ENCODE results near the gene PPP3CA.
"Not testable (repeated sequence)": the region's sequence is repeated elsewhere in the genome, so short reads cannot be mapped to it uniquely, and the experiment has no call there.

Gene PPP3CA

DNA sequence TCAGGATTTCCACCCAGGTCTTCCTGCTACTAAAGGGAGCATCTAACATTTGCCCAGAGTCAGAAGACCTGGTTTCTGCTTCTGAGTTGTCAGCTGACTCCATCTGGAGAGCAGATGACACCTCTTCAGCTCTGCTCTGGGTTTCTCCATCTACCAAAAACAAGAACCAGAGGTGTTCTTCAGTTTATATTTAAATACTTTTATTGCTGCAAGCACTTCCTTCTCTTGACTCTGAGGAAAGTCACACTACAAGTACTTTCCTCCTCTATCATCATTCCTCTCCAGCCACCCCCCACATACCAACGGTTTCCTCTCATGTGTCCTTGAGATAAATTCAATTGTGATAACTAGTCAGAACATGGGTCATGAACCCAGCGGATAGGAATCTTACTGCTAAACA lies 88.4 kb downstream of the PPP3CA start:
- in situ Hi-C loops (cut with MboI; ENCODE audit: low sequenced_read_pairs): no loop called here

DNA sequence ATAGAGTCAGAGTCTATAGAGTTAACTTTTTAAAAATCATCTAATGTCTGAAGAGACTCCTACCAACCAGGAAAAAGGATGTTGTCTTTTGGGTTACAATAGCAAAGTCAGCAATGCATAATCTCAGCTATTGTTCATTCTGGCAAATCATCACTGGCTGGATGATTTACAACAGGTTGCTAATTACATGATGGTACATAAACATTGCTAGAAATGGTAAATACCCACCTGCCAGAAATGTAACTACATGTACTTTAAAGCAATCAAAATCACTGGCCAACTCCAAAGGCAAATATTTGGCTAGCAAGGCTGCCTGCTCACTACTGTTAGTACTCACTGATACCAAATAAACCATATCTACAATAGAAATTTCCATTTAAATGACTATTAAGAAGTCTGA lies 91.1 kb downstream of the PPP3CA start:
- in situ Hi-C loops (cut with MboI; ENCODE audit: low sequenced_read_pairs): no loop called here

DNA sequence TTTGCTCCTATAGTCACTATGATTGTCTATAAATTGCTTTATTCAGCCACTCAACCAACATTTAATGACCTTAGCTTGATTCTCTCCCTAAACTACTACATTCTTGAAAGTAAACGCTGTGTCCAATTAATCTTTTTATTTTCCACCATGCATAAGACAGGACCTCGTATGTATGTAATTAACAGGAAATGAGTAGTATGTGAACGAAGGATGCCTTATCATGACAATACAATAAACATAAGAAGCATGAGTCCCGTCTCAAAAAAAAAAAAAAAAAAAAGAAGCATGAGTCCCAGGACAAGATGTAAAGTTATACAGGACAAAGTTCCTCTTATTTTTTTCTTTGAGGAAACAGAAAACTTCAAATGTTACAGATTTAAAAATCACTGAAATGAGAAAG lies 92.5 kb downstream of the PPP3CA start:
- in situ Hi-C loops (cut with MboI; ENCODE audit: low sequenced_read_pairs): no loop called here

DNA sequence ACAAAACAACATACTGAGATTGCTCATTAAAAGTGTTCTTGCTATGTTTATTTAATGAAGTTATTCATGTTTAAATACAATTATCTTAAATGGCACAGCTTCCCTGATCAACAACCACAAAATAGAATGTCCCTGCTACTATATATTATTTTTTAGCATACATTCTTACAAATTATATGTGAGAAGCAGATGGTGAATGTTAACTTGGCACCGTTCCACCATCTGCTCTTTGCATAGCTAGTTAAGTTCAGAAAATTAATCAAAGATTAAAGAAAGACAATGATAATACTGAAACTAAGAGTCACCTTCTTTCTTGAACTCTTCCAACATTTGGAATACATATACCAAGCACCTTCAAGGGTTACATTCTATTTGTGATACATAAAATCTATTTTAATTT lies 94.2 kb downstream of the PPP3CA start:
- in situ Hi-C loops (cut with MboI; ENCODE audit: low sequenced_read_pairs): no loop called here

DNA sequence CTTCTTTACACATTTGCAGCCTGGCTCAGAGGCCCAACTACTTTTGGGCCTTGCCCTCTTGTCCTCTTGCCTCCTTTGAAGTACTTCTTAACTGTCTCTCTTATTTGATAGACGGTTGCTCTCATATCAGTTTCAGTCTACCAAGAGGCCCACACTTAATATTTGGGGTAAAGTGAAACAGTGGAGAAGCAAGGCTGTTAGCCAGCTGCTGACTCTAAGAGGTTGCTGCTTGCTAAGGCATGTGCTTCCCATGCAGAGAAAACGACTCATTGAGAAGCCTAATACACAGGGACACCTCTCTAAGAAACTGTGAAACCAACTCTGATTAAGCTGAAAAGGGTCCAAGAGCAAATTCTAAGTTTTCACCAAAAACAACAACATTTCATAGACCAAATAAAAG lies 94.6 kb downstream of the PPP3CA start:
- in situ Hi-C loops (cut with MboI; ENCODE audit: low sequenced_read_pairs): no loop called here

DNA sequence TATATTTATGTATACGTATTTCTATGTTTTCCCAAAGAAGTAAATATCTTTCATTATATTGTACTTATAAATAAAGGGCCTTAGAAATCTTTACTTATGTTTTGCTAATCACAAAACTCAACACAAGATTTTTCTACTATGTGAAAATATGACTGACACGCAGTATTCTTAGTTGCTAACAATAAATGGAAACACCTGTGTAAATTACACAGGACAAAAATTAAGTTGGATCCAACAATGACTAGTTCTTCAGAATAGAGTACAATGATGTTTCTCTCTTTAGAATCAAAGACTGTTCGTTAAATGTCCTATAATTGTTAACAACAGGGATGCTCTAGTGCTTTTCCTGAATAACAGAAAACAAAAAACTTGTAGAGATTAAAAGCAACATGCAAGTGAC lies 96.1 kb downstream of the PPP3CA start:
- in situ Hi-C loops (cut with MboI; ENCODE audit: low sequenced_read_pairs): no loop called here

DNA sequence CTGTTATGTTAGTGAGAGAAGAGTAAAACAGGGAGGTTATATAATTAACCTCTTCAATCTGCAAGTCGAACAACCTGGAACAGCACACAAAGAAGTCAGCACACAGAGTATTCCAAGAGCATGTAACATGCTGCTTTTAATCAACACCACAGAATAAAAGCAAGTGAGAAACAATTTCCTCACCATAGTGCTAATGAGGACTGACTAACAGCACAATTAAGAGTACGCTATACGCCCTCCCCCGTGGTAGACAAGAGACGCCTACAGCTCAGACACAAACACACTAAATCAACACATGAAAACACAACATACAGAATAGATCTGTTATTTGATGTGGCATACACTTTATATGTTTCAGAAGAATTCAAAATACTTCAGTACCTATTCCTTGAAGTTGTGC lies 103.0 kb downstream of the PPP3CA start:
- in situ Hi-C loops (cut with MboI; ENCODE audit: low sequenced_read_pairs): no loop called here

DNA sequence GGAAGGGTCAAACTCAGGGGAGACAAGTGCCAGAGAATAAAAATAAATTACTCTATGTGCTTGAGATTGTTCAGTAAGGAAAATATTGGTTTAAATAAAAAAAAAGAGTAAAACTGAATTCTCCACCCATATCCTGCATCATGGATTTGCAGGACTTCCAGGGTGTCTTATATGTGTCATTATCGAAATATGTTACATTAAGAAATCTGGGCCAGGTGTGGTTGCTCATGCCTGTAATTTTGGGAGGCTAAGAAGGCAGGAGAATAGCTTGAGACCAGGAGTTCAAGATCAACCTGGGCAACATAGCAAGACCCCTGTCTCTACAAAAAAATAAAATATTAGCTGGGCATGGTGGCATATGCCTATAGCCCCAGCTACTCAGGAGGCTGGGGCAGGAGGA lies 104.9 kb downstream of the PPP3CA start:
- in situ Hi-C loops (cut with MboI; ENCODE audit: low sequenced_read_pairs): no loop called here

DNA sequence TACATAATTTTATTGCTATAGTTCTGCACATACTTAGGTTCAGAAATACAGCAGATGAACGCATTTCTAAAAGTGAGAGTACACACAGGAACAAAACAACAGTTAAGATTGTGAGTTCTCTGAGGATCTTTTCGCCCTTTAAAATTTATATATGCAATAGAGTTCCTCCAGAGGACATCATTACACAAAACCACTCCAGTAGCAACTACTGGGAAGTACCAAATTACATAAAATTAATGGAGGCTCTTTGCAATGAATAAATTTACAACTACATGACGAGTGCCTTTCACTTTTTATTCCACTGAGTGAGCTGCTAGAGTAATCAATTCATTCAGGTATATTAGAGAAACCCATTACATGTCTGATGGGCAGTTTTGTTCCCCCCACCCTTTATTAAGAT lies 107.2 kb downstream of the PPP3CA start:
- in situ Hi-C loops (cut with MboI; ENCODE audit: low sequenced_read_pairs): no loop called here

DNA sequence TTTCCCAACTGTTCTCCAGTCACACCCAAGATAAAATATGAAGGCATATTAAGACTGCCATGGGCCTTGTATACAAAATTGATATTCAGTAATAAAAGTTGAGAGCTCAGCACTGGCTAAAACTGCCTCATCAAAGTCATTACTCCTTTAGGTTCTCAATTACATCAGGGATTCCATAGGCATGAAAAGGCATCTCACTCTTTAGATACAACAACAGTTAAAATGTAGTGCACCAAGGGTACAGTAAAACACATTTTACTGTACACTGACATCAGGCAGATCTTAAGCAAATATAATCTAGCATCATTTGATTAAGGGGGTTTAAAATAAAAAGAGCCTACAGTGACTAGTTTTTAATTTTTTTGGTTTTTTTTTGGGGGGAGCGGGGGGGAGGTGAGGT lies 107.7 kb downstream of the PPP3CA start:
- in situ Hi-C loops (cut with MboI; ENCODE audit: low sequenced_read_pairs): no loop called here

DNA sequence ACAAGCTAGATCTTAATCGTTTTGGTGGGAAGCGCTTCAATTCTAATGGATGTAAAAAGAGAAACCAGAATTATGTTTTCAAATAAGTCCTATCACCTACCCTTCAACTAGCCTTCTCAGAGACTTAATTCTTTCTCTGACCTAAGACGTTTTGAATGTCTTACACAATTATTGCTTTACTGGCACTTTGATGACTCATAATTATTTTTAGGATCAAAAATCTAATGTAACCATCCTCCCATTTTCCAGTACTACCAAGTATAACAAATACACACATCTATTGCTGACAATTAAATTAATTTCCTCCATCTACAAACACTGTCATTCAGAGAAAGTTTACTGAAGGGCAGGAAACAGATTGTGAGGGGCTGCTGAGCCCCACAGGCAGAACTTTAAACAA lies 108.6 kb downstream of the PPP3CA start:
- in situ Hi-C loops (cut with MboI; ENCODE audit: low sequenced_read_pairs): no loop called here

DNA sequence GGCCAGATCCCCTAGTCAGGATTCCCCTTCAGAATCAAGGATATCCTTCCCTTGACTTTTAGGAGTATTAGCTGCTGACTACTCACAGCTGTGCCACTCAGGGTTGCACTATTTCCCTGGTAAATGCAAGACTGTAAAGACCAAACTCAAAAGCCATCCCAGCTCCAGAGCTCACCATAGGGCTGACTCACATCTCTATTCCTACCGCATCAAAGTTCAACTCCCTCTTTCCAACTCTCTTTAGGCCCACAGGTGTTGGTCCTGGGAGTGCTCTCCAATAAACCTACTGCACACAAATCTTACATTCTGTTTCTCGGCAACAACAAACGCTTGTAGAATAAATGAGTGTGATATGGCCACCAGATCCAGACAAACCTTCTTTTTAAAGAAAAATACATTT lies 109.6 kb downstream of the PPP3CA start:
- in situ Hi-C loops (cut with MboI; ENCODE audit: low sequenced_read_pairs): no loop called here

DNA sequence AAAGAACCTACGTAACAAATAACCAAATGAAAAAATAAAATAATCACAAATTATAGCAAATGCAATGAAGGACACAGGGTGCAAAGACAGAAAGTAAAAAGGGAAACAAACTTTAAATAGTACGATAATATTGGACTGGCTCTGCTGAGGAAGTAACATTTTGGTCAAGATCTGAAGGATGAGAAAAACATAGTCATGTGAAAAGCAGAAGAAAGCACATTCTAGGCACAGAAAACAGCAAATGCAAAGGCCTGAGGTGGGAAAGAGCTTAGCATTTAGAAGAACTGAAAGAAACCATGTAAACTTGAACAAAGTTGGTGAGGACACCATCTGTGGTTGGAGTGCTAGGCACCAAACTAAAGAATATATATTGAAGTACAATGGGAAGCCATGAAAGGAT lies 111.2 kb downstream of the PPP3CA start:
- in situ Hi-C loops (cut with MboI; ENCODE audit: low sequenced_read_pairs): no loop called here

DNA sequence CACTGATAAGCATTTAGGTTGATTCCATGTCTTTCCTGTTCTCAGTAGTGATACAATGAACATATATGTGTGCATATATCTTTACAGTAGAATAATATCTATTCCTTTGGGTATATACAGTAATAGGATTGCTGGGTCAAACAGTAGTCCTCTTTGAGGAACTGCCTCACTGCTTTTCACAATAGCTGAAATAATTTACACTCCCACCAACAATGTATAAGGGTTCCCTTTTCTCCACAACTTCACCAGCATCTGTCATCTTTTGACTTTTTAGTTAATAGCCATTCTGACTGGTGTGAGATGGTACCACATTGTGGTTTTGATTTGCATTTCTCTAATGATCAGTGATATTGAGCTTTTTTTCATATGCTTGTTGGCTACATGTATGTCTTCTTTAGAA lies 113.2 kb downstream of the PPP3CA start:
- in situ Hi-C loops (cut with MboI; ENCODE audit: low sequenced_read_pairs): not testable (repeated sequence)

DNA sequence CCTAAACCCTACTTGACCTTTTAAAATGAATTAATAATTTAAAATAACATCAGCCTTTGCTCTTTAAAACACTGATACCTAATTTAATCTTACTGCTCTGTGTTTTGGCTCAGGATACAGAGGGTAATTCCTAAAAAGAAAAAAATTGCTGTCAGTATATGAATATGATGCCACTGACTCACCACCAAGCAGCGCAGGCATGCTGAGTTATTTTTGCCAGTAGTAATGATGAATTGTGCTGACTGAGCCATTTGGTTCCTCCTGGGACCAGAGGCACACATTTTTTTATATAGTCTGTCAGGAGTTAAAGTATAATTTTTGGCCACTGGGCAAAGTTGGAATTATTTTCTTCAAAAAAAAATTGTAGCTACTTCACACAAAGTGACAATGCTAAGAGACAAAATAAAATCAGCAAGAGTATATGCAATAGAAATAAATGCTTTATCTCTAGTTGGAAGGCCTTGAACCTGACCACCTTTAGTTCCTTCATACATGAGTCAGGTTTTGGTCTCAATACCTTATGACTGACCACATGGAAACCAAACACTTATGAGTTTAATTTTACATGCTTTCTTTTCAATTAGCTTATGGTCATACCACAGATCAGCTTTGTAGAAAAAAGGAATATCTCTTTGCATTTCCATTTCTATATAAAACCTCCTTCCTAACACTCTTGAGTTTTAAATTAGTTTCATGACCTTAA lies 115.1 kb downstream of the PPP3CA start:
- in situ Hi-C loops (cut with MboI; ENCODE audit: low sequenced_read_pairs): no loop called here

DNA sequence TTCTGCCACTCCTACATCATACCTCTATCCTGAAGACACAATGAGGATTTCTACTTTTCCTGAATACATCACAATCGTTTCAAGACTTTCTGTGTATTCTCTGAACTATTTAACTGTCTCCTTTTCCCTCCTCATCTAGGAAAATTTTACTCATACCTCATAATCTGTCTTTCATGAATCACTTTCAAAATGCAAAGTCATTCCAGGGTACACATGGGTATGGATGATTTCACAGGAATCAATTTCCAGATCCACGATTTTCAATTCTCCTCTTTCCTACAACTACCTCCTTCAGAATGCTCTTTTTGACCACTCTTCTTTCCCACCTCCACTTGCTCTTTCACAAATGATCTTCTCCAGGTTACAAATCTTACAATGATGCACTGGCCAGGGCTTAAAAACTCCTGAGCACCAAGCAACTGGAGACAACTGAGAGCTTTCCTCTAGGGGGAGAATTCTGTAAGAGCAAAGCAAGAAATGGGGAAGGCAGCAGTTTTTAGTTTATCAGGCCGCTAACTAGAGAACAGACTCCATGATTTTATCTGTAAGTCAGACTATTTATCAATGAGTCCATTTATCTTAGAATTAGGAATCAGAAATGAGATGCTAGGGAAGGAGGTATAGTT lies 116.4 kb downstream of the PPP3CA start:
- in situ Hi-C loops (cut with MboI; ENCODE audit: low sequenced_read_pairs): no loop called here

DNA sequence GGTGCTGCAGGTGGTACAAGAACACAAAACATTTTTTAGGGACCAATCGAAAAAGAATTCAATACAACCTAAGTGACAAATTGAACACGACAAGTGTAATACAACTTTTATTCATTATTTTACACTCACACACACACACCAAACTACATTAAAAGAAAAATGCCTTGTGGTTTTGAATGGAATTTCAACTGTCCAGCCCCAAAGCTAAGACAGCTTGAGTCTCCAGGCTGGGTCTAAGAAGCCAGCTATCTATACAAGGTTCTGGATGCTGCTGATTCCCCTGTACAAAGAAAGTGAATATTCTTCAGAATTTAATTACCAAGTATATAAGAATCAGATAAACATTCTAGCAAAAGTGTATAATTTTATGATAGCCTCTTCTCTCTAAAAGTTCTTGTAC lies 118.2 kb downstream of the PPP3CA start:
- in situ Hi-C loops (cut with MboI; ENCODE audit: low sequenced_read_pairs): no loop called here

DNA sequence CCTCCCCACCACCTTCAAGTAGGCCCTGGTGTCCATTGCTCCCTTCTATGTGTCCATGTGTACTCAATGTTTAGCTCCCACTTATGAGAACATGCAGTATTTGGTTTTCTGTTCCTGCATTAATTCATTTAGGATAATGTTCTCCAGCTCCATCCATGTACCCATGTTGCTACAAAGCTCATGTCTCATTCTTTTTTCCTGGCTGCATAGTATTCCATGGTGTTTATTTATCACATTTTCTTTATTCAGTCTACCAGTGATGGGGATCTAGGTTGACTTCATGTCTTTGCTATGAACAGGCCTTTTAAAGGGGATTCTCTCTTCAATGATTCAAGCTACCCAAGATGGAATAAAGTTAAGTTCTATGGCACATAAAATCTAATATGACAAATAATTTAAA lies 119.6 kb downstream of the PPP3CA start:
- in situ Hi-C loops (cut with MboI; ENCODE audit: low sequenced_read_pairs): no loop called here

DNA sequence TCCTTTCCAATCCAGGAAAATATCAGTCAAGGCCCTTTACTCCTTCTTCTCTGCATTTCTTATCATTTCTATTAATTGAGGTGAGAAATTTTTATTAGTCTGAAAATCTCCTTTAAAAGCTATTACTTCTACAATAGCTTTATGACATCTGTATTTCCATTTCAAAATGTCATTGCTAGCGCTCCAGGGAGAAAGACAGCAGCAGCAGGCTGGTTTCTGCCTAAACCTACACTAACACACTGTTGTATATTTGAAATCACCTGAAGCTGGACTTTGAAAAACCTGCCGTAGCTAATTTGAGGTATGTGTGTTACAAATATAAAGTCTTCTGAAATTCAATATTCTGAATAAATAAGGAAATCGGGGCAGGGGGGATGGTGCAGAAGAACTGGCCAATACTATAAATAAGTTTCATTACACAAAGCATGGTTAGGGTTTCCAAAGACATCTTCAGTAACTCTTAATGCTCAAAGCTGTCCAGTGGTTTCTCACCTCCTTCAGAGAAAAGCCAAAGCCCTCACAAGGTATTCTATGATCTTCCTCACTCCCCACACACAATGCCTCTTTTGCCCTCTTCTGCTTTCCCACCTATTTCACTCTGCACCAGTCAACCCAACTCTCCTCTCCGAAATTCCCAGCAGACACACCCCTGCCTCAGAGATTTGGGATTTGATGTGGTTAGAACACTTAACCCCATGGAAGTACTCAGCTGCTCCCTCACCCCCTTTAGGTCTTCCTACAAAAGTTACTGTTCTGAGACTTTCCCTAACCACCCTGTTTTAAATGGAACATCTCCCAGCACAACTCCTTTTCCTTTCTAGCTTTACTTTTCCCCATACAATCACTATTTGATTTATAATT lies 122.7 kb downstream of the PPP3CA start:
- in situ Hi-C loops (cut with MboI; ENCODE audit: low sequenced_read_pairs): no loop called here

DNA sequence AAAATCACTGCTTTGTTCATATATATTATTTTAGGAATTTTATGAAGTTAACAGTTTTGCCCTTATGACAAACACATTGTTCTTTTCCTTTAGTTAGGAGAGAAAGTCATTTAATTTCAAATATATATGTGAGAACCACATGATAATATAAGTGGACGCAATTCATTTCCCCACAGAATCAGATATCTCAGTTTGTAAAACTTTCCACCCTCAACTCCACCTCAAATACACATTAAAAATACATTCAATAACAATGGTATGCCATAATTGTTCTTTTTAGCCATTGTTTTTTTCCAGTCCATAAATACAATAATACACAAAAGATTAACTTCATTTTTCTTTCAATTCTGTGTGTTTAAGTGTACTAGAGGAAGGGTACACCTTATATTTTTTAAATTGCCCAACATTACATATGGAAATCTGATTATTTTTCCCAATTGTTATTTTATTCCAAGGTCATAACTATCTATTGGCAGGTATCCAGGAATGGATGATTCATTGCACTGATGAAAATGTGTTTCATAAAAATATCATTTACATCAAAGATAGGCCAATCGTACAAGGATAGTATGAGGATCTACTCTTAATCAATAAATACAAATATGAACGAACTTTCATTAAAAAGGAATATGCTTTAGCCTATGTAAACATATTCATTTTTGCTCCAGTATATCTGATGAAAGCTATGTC lies 125.0 kb downstream of the PPP3CA start:
- in situ Hi-C loops (cut with MboI; ENCODE audit: low sequenced_read_pairs): no loop called here

DNA sequence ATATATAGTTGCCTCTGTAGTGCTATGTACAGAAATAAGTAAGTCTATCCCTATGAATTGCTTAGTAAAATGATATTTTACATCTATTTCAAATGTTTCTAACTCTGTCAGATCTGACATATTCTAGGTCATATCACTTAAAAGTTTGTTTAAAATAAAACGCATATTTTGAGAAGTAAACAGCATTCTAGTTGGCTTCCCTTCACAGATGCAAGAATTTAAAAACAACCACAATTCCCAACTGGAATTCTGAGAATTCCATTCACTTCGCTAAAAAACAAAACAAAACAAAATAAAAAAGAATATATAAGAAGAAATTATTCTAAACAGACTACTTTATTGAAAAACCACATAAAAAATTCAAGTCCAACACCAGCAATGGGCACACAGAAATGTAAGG lies 126.0 kb downstream of the PPP3CA start:
- in situ Hi-C loops (cut with MboI; ENCODE audit: low sequenced_read_pairs): no loop called here

DNA sequence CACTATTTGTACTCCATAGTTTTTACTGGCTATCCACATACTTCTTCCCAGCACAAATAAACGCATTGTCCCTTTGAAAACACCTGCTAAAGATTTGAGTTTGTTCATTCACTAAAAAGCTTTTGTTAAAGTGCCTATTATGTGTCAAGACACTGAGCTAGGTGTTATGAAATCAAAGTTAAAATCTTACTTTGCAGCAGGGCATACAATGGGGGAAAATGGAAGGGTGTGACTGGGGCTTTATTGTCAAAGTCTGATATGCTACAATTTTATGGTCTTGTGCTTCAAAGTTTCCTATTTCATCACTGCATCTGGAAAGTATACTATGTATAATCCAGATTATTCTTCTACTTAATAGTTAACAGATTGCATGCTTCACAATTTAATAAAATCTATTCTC lies 128.4 kb downstream of the PPP3CA start:
- in situ Hi-C loops (cut with MboI; ENCODE audit: low sequenced_read_pairs): no loop called here
